NCI-H146 treated with DMSO at 0.1 percent for 48 hours (cell line): Measurements from ENCODE around the gene SQOR.
"Not testable (repeated sequence)": the region's sequence is repeated elsewhere in the genome, so short reads cannot be mapped to it uniquely, and the experiment has no call there.

Experiments used
- DNase-seq: peaks from one replicate; lab custom pipeline; 2025; ENCODE audit not compliant: unreplicated experiment; lab: John Stamatoyannopoulos, UW

SQOR gene

DNA sequence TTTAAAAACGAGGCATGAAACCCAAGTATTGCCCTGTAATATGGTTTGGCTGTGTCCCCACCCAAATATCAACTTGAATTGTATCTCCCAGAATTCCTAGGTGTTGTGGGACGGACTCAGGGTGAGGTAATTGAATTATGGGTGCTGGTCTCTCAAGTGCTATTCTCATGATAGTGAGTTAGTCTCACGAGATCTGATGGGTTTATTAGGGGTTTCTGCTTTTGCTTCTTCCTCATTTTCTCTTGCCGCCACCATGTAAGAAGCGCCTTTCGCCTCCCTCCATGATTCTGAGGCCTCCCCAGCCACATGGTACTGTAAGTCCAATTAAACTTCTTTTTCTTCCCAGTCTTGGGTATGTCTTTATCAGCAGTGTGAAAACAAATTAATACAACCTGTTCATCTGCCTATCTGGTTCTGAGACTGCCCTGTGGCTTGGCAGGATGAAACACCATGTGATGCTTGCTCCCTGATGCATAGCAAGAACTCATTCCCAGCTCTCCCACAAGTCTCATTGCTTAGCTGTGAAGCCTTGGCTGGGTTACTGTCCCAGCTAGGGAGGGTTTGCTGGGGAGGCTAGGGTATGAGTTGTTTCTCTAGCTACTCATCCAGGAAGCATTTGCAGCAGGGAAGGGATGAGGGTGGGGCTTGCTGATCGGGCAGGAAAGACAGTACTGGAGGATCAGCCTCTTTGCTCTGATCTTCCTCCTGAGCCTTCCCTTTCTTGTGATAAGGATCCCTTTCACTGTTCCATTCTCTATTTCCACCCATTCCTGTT lies 3.7 kb upstream of the SQOR start:
- DNase-seq = no peak

DNA sequence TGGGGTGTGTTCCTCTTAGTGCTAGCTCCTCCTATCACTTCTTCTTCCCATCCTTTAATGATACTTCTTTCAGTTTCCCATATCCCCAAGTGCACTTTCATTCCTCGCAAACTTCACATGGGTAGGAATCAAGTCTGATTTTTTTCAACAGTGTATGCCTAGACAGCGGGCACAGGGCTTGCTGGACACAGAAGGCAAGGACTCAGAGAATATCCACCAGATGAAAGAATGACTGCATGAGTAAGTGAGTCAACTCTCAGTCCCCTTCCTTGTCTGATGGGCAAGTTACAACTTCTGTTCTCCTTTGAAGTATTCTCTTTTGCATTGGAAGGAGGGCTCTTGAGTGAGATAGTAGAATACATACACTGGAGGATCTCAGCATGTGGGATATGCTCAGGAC lies 3.1 kb upstream of the SQOR start:
- no peak for DNase-seq

DNA sequence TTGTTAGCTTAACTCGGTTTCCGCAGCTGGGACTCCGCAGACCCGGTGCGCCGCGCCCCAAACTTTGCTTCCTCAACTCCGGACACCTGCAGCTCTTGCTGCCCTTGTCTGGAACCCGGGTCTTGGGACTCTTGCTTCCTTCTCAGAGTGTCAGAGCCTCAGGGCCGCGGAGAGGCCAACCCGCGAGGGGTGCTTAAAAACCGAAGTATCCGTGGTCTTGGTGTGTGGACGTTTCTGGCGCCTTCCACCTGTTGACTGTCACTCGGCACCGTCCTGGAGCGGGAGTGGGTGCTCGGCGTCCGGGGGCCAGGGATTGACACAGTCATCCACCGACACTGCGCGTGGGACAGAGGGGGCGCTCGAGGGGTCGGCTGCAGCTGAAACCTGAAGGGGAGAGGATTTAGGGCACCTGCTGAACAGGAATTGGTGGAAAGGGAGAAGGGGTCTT lies 386 bp downstream of the SQOR start:
- no peak for DNase-seq

DNA sequence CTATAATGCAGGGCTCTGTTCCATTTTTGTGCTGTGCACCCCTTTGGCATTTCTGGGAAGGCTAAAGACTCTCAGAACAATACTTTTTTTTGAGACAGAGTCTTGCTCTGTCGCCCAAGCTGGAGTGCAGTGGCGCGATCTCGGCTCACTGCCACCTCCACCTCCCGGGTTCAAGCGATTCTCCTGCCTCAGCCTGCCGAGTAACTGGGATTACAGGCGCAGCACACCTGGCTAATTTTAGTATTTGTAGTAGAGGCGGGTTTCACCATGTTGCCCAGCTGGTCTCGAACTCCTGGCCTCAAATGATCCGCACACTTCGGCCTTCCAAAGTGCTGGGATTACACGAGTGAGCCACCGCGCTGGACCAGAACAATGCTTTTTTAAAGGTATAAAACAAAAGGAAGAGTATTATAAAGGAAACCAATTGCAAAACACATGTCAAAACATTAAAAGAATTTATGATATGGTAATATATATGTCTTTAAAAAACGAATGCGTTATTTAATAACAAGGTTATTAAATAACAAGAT lies 999 bp downstream of the SQOR start:
- DNase-seq = no peak

DNA sequence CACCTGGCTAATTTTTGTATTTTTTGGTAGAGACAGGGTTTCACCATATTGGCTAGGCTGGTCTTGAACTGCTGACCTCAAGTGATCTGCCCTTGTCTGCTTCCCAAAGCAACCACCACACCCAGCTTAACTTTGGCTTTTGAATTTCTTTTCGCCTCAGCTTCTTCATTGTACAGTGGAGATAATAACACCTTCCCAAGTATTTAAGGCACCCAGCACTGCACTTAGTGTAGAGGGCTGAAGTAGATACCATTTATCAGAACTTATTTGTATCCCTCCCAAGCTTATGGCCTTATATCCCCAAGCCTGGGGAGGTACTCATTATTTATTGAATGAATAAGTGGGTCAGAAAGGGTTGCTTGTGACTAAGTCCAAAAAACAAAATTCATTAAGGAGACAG lies 2.3 kb downstream of the SQOR start:
- no peak for DNase-seq

DNA sequence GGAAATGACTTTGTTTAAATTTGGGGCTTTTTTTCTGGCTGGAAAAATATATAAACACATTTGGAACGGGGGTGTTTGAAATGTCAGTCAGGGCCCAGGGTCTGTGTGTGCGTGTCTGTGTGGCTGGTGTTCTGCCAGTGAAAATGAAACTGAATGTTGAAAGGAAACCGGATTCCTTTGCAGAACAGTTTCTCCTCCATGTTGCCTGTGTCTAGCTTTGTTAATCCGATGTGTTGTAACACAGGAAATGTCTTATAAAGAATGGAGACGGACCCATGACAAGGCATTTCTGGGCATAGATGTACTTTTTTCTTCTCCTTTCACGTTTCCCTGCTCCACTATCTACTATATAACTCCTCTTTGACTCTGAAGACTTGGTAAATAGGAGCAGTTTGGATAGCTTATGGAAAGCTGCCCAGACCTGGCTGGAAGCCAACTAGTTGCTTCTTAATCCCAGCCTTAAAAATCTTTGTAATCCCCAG lies 2.8 kb downstream of the SQOR start:
- DNase-seq = no peak

DNA sequence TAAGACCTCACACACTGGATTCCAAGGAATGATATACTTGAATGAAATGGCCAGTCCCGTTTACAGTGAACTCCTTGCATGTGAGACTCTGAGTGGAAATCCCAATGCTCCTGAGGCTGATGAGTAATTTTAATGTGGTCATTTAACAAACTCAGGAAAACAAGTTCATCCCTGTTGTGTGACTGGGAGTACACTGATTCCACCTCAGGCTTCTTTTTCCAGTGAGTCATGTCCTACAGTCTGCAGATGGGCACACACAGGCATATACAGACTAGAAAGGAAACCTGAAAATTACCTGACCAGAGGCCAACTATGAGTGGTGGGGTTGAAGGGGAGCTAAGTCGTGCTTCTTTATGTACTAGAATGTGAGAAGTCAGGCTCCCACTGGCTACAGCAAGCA lies 5.8 kb downstream of the SQOR start:
- no peak for DNase-seq

DNA sequence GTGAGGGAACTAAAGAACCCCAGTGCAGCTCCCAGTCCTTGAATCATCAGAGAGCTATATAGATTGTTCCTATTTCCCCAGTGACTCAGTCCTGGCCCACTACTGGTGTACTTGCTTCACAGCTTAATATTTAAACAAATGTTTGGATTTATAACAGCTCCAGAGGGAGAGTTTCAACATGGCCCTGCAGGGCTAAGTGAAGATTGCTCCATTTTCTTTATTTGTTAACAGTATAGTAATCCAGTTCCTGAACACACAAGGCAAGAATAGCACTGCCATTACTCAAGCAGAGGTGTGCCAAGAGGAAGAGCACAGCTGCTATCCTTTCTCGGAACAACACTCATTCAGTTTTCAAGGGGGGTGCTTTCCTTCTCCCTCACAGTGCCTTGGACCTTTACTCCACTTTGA lies 6.5 kb downstream of the SQOR start:
- DNase-seq = no peak

DNA sequence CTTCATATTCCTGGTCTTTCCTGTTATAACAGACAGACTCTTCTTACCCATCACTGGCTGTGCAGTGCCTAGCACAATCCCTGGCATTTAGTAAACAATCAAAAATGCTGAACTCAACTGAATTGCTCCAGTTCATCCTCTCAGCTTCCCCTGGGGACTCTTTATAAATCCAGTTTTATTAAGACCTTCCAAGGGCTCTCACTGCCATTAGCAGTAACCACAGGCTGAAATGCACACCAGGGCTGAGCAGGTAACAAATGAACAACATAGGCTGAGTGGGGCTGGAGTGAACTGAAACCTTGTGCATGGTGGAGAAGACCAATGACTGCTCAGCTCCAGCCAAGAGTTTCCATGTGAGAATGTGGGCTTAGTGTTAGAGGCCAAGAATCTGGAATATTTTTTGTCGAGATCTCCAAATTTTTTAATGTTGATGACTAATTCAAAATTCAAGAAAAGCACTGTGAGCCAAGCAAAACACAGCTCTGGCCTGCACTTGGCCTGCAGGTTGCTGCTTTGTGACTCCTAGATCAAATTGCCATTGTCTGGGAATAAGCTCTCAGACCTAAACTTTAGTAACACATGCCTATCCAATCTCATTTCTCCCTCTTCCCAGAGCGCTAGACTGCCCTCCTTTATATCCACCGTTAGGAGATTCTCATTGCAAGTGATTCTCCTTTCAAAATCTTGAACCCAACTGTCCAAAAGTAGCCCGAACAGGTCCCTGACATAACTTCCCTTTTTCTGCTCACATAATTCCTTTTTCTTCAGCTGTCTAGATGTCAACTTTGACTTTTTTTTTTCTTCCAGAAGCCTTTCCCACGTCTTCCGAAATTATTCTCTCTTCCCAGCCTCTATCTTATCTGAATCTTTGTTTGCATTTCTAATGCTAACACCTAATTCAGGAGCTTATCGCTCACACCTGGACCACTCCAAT lies 7.4 kb downstream of the SQOR start:
- no peak for DNase-seq

DNA sequence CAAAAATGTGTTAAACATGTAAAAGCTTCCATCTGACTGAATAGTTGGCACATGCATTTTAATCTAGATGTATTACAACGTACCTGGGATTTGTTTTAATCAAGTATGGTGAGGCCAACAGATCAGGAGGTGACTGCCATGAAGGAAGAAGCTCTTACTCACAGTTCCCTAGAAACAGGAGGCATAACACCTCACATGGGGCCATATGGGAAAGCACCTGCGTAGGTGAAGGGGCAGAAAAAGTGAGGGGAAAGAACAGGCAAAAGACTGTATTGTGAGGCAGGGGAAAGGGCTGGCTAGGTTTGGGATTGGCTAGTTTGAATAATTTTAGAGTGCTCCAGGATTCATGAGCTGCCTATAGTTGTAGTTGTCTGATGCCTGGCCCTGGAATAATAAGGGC lies 9.6 kb downstream of the SQOR start:
- DNase-seq = no peak

DNA sequence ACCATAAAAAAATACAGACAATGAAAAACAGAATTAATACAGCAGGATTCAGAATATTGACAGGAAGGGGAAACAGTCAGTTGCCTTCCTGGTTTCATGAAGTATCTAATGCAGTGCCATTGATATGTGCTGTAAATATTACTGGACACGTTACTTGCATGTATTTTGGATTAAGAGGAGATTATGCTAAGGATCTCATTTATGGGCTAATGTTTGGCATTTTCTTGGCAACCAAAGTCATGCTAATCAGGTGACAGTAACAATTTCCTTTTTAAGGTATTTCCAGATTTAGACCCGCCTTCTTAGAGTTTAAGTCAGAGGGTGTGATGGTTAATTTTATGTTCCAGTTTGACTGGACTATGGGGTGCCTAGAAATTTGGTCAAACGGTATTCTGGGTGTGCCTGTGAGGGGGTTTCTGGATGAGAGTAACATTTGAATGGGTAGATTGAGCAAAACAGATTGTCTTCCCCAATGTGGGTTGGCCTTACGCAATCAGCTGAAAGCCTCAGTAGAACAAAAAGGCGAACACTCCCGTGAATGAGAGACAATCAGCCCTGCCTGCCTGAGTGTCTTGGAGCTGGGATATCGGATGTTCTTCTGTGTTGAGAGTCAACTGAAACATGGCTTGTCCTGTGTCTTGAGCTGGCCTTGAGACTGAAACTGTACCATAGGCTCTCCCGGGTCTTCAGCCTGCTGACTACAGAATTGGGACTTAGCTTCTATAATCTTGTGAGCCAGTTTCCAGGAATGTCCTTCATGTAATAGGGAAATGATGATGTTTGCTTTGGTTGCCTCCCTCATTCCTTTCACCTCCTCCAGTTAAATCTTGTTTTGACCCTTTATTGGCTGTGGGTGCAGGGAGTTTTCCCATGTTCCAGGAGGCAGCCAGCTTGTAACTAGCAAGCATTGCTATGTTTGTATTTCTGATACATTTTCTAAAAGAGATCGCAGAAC lies 10.5 kb downstream of the SQOR start:
- DNase-seq = no peak

DNA sequence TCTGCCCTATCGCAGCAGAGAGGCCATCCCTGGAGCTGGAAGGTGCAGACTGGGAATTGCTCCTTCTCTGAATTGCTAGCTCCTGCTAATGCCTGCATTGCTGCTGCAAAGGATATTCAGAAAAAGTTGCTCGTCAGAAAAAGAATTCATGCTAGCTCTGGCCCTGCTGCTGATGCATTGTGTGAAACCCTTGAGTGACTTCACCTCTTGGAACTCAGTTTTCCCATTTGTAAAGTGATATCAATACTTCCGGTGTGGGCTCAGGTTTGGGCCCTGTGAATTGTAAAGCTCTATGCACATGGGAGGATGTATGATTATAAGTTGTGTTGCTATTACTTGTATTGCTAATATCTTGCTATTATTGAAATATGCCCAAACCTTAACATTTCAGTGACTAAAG lies 11.4 kb downstream of the SQOR start:
- no peak for DNase-seq

DNA sequence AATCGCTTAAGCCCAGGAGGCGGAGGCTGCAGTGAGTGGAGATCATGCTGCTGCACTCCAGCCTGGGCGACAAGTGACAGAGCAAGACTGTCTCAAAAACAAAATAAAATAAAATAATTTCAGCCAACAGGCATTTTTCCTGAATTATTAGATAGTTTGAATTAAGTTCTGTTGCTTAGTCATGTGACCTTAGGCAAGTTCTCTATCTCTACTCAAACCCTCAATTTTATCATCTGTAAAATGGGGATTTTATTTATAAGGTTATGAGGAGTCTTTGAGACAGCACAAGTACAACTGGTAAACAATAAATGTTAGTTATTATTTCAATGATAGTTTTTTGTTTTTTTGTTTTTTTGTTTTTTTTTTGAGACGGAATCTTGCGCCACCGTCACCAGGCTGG lies 13.0 kb downstream of the SQOR start:
- DNase-seq = no peak

DNA sequence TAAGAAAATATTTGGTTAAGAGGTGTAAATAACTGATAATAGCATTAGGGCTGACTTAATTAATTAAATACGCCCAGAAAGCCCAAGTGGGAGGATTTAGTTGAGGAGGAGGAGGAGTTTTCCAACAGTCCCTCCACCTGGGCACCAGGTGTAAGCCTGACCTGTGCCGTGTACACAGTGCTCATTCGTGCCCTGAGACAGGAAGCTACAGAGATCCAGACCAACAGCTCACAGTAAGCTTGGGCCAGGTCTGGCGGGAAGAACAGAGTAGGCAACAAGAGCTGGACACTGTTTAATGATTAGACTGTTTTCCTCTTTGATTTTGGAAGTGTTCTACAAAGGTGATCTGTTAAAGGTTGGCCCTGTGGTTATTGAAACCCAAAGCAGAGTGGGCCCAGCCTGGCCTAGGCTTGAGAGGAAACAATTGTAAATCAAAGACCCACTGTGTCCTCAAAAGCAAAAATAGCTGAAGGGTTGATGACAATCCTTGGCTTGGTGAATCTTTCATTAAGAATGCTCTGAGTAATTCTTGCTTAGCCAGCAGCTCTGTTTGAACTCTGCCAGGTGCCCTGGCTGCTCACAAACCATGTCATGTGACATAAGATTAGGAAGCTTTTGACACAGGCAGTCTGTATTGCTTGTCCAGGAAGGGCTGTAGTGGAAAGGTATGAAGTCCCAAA lies 13.8 kb downstream of the SQOR start:
- DNase-seq = no peak

DNA sequence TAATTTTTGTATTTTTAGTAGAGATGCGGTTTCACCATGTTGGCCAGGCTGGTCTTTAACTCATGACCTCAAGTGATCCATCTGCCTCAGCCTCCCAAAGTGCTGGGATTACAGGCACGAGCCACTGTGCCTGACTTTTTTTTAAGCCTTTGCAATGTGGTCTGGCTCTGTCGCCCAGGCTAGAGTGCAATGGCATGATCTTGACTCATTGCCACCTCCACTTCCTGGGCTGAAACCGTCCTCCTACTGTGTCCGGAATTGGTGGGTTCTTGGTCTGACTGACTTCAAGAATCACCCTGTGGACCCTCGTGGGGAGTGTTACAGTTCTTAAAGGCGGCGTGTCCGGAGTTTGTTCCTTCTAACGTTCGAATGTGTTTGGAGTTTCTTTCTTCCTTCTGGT lies 15.2 kb downstream of the SQOR start:
- DNase-seq = not testable (repeated sequence)

DNA sequence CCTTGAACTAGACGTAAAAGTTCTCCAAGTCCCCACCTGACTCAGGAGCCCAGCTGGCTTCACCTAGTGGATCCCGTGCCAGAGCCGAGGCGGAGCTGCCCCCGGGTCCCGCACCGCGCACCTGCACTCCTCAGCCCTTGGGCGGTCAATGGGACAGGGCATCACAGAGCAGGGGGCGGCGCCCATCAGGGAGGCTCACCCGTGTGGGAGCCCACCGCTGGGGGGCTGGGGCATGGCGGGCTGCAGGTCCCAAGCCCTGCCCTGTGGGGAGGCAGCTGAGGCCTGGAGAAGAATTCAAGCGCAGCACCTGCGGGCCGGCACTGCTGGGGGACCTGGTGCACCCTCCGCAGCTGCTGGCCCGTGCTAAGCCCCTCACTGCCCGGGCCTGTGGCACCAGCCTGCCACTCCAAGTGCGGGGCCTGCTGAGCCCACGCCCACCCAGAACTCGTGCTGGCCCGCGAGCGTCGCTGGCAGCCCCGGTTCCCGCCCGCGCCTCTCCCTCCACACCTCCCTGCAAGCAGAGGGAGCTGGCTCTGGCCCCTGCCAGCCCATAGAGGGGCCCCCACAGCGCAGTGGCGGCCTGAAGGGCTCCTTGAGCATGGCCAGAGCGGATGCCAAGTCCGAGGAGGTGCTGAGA lies 16.2 kb downstream of the SQOR start:
- no peak for DNase-seq

DNA sequence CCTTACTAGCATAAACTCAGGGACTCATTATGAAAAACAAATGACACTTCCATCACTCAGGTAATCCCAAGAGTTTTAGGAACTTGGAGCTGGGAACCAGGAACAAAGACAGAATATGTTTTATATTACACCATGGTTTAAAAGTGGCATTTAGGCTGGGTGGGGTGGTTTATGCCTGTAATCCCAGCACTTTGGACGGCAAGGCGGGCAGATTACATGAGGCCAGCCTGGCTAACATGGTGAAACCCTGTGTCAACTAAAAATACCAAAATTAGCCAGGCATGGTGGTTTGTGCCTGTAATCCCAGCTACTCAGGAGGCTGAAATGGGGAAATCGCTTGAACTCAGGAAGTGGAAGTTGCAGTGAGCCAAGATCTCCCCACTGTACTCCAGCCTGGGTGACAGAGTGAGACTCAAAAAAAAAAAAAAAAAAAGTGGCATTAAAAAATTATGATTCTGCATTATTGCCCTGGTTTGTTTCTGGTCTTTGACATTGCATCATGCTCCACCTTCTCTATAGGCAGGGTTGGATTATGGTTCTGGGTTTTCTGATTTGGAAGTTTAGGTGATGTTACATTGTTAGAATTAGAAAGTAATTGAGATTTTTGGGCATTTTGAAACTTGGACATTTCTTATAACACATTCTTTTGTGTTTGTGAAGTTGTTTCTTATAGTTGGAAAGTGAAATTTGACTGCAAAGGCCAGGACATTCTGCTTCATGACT lies 19.0 kb downstream of the SQOR start:
- no peak for DNase-seq

DNA sequence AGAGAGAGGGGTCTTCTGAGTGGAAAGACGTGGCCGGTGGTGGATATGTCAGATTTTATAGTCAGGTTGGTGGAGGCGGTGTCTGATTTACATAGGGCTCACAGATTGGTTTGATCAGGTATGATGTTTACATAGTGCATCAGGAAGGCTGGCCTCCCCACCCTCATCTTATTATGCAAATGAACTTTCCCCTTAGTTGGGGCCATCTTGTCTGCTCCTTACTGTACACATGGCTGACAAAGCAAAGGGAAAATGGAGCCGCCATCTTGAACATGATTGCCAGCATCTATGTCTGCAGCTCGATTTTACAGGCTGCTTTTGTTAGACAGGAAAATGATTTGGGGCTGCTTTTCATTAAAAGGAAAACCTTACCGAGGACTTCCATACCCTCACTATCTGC lies 19.9 kb downstream of the SQOR start:
- no peak for DNase-seq

DNA sequence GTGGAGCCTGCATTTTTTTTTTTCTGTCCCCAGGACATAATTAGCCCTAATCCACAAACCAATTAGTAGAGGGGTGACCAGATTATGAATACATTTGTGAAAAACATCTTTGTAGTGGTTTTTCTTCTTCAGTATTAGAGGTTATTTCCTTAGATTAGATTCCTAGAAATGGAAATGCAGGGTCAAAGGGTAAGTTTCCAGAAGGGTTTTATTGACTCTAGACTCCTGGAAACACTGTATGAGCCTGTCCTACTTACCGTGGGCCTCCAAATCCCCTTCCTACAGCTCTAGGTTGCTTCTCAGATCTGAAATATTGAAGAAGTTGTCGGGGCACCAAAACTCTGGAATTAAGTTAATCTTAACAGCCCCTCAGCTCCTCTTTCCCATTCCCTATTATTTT lies 22.4 kb downstream of the SQOR start:
- DNase-seq = no peak
